ENCODE measurements around the gene FOXI3.
"Not testable (repeated sequence)": the region's sequence is repeated elsewhere in the genome, so short reads cannot be mapped to it uniquely, and the experiment has no call there.

The FOXI3 gene

DNA sequence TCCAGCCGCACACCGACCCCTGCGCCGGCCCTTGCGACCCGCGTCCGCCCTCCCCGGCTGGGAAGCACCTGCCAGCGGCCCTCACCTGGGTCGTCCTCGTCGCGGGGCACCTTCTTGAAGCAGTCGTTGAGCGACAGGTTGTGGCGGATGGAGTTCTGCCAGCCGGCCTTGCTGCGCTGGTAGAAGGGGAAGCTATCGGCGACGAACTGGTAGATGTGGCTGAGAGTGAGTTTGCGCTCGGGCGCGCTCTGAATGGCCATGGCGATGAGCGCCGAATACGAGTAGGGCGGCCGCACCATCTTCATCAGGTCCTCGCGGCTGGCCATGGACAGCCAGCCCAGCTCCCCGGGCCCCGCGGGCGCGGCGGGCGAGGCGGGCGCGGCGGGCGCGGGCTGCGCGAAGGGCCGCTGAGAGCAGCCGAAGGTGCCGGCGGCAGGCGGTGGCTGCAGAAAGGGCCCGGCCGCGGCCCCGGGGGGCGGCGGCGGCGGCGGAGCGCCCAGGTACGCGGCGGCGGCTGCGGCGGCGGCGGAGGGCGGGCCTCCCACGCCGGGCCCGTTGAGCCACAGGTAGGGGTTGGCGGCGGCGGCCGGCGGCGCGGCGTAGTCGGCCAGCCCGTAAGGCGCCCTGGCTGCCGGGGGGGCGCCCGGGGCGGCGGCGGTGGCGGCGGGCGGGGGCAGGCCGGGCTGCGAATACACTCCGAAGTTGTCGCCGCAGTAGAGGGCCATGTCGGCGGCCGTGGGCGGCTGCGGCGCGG is 505 bp downstream of the FOXI3 start:
- Mint-ChIP-seq H3K27ac (no peak overlapping the region), H3K9me3 (no peaks in the 10 kb centered on the region), H3K4me1 (no peaks in the 10 kb centered on the region), H3K4me3 (peak overlapping the region; percentile 58), H3K36me3 (no peaks in the 10 kb centered on the region)
- DNase-seq (ENCODE audit: low spot score in 2 of 2) = peak in 1 of 2 donors; percentile 53
- ATAC-seq = peak; percentile 50

GRCh38 chr2:88450925-88451810 is 1.3 kb downstream of the FOXI3 start:
- Mint-ChIP-seq H3K36me3 (no peaks in the 10 kb centered on the region), H3K4me3 (peak overlapping the region; percentile 58), H3K27ac (no peak overlapping the region), H3K4me1 (no peaks in the 10 kb centered on the region), H3K9me3 (no peaks in the 10 kb centered on the region)
- DNase-seq (ENCODE audit: low spot score in 2 of 2) = no peak
- no peak for ATAC-seq

DNA sequence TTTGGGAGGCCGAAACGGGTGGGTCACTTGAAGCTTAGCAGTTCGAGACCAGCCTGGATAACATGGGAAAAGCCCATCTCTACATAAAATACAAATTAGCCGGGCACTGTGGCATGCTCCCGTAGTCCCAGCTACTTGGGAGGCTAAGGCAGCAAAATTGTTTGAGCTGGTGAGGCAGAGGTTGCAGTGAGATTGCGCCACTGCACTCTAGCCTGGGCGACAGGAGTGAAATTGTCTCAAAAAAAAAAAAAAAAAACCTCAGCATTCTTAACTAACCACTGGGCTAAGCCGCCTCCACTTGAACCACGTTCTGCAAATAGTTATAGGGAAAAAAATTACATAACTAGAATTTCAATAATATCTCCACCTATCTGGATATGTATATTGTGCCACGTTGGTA is 2.3 kb downstream of the FOXI3 start:
- ATAC-seq = no peak

GRCh38 chr2:88448248-88448647 is 4.2 kb downstream of the FOXI3 start:
- no peak overlapping the region for H3K27ac Mint-ChIP-seq
- no peaks in the 10 kb centered on the region for H3K9me3 Mint-ChIP-seq
- DNase-seq (ENCODE audit: low spot score in 2 of 2) = no peak
- H3K36me3 Mint-ChIP-seq = no peaks in the 10 kb centered on the region
- no peaks in the 10 kb centered on the region for H3K4me1 Mint-ChIP-seq
- no peak overlapping the region for H3K4me3 Mint-ChIP-seq
- ATAC-seq = no peak

More for the DNA sequence above, 2.3 kb downstream of the FOXI3 start:
- Mint-ChIP-seq H3K27ac (no peak overlapping the region), H3K9me3 (no peaks in the 10 kb centered on the region), H3K4me1 (no peaks in the 10 kb centered on the region), H3K36me3 (no peaks in the 10 kb centered on the region), H3K4me3 (no peak overlapping the region)
- DNase-seq (ENCODE audit: low spot score in 2 of 2) = no peak

- Mint-ChIP-seq H3K9me3 (no peaks in the 10 kb centered on the region), H3K4me1 (no peaks in the 10 kb centered on the region), H3K4me3 (no peak overlapping the region), H3K36me3 (no peaks in the 10 kb centered on the region), H3K27ac (no peak overlapping the region)
- no peak for ATAC-seq
- DNase-seq (ENCODE audit: low spot score in 2 of 2) = no peak
Observed at GRCh38 chr2:88443353-88443938, 9.0 kb downstream of the FOXI3 start.

GRCh38 chr2:88442473-88442872 is 10.0 kb downstream of the FOXI3 start:
- Mint-ChIP-seq H3K36me3 (no peaks in the 10 kb centered on the region), H3K9me3 (no peaks in the 10 kb centered on the region), H3K4me1 (no peaks in the 10 kb centered on the region), H3K27ac (no peak overlapping the region), H3K4me3 (no peak overlapping the region)
- DNase-seq (ENCODE audit: low spot score in 2 of 2) (no peak), ATAC-seq (peak; percentile 16)

DNA sequence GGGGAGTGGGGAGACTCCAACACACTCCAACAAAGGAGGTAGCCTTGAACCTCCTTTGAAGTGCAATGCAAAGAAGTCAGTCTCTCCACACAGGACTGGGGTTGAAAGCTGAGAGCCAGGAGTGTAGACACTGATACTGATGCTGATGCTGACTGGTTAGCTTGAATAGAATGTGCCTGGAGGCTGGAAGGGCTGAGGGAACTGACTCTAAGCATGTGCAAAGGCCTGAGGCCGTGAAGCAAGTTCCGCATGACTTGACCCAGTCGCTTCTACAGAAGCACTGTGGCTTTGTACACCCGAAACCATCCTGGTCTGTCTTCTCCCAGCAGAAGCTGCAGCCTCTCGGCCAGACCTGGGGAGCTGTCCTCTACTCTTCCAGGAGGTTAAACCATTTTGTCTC is 10.4 kb downstream of the FOXI3 start:
- DNase-seq (ENCODE audit: low spot score in 2 of 2) (no peak), ATAC-seq (no peak)
- no peaks in the 10 kb centered on the region for H3K36me3 Mint-ChIP-seq
- no peaks in the 10 kb centered on the region for H3K9me3 Mint-ChIP-seq
- no peak overlapping the region for H3K27ac Mint-ChIP-seq
- H3K4me3 Mint-ChIP-seq = no peak overlapping the region
- H3K4me1 Mint-ChIP-seq = no peaks in the 10 kb centered on the region

DNA sequence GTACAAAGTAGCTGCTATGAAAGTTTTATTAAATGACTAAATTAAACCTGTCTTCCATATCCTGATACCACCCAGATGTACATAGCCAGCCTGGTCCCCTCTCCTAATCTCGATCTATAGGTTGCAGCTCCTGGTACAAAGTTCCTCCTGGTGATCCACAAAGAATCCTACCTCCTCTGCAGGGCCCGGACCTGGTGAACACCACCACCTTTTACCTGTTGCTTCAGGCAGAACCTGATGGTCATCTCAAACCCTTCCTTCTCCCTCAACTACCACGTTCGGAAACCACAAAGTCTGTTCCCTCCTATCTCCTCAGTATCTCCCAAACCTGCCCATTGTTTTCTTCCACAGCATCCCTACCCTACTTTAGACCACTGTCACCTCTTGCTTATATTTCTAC is 15.5 kb downstream of the FOXI3 start:
- no peaks in the 10 kb centered on the region for H3K36me3 Mint-ChIP-seq
- ATAC-seq (no peak), DNase-seq (ENCODE audit: low spot score in 2 of 2) (no peak)
- no peak overlapping the region for H3K4me3 Mint-ChIP-seq
- no peak overlapping the region for H3K27ac Mint-ChIP-seq
- peaks cover 2% of the 10 kb centered on the region for H3K9me3 Mint-ChIP-seq
- no peaks in the 10 kb centered on the region for H3K4me1 Mint-ChIP-seq

- DNase-seq (ENCODE audit: low spot score in 2 of 2) (no peak), ATAC-seq (no peak)
- Mint-ChIP-seq H3K9me3 (peaks cover 2% of the 10 kb centered on the region), H3K36me3 (no peaks in the 10 kb centered on the region), H3K4me3 (no peak overlapping the region), H3K4me1 (no peaks in the 10 kb centered on the region), H3K27ac (no peak overlapping the region)
Observed at GRCh38 chr2:88429929-88430328, 22.6 kb downstream of the FOXI3 start.

- Mint-ChIP-seq H3K4me3 (no peak overlapping the region), H3K9me3 (no peaks in the 10 kb centered on the region), H3K4me1 (no peaks in the 10 kb centered on the region), H3K27ac (no peak overlapping the region), H3K36me3 (no peaks in the 10 kb centered on the region)
- DNase-seq (ENCODE audit: low spot score in 2 of 2) (no peak), ATAC-seq (no peak)
Observed at GRCh38 chr2:88423733-88424132, 28.8 kb downstream of the FOXI3 start.

GRCh38 chr2:88419051-88419450 is 33.4 kb downstream of the FOXI3 start:
- DNase-seq (ENCODE audit: low spot score in 2 of 2); H3K9me3 Mint-ChIP-seq; H3K4me1 Mint-ChIP-seq; H3K27ac Mint-ChIP-seq; H3K4me3 Mint-ChIP-seq; H3K36me3 Mint-ChIP-seq; ATAC-seq: not testable (repeated sequence)

GRCh38 chr2:88416016-88416663 is 36.4 kb downstream of the FOXI3 start:
- ATAC-seq (no peak), DNase-seq (ENCODE audit: low spot score in 2 of 2) (no peak)
- no peaks in the 10 kb centered on the region for H3K4me1 Mint-ChIP-seq
- H3K9me3 Mint-ChIP-seq = no peaks in the 10 kb centered on the region
- no peaks in the 10 kb centered on the region for H3K36me3 Mint-ChIP-seq
- no peak overlapping the region for H3K27ac Mint-ChIP-seq
- no peak overlapping the region for H3K4me3 Mint-ChIP-seq

DNA sequence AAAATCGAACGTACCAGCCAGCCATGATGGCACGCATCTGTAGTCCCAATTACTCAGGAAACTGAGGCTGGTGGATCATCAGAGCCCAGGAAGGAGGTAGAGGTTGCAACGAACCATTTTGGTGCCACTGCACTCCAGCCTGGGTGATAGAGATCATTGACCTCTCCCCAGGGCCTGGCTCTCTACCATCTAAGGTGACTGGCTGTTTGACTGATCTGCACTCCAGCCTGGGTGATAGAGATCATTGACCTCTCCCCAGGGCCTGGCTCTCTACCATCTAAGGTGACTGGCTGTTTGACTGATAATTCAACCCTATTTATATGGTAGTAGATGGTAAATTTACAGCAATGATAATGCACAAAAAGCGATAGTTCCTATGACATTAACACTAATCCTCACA is 43.6 kb downstream of the FOXI3 start:
- not testable (repeated sequence) for H3K9me3 Mint-ChIP-seq, H3K4me1 Mint-ChIP-seq
- ATAC-seq = peak; percentile 11

DNA sequence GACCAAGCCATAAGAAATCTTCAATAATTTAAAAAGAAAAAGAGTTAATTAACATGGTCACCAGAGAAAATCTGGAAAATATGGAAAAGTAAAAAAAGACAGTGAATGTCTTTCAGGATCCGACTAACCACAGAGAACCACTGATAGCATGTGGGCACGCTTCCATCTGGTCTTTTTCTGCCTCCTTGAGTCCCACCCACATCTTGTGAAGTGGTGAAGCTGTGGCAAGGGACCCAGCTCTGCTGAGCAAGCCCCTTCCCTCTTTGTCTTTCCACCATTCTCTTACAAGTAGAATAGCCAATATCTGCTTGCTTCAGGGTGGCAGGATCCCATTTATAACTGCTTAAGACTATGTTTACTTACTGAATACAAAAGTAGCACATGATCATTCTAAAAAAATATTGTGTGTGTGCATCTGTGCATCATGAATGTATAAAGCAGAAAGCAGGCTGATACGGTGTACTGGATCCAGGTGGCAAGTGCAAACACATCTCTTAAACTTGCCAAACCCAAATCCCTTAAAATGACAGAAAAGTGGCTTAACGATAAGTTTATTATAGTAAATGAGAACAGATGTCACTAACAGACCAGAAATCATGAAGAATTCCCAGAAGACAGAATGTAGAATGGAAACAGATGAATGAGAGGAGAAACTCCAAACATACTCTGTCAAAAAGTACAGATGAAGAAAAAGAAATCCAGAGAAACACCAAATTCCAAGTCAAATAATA is 52.3 kb downstream of the FOXI3 start:
- no peaks in the 10 kb centered on the region for H3K4me1 Mint-ChIP-seq
- H3K36me3 Mint-ChIP-seq = peaks cover 6% of the 10 kb centered on the region
- ATAC-seq (no peak), DNase-seq (ENCODE audit: low spot score in 2 of 2) (no peak)
- H3K27ac Mint-ChIP-seq = no peak overlapping the region
- H3K9me3 Mint-ChIP-seq = no peaks in the 10 kb centered on the region
- no peak overlapping the region for H3K4me3 Mint-ChIP-seq

More for the DNA sequence above, 43.6 kb downstream of the FOXI3 start:
- H3K4me3 Mint-ChIP-seq; H3K27ac Mint-ChIP-seq; H3K36me3 Mint-ChIP-seq; DNase-seq (ENCODE audit: low spot score in 2 of 2): not testable (repeated sequence)

GRCh38 chr2:88398180-88398579 is 54.3 kb downstream of the FOXI3 start:
- H3K4me1 Mint-ChIP-seq = no peaks in the 10 kb centered on the region
- DNase-seq (ENCODE audit: low spot score in 2 of 2) (no peak), ATAC-seq (no peak)
- no peaks in the 10 kb centered on the region for H3K36me3 Mint-ChIP-seq
- H3K27ac Mint-ChIP-seq = no peak overlapping the region
- H3K4me3 Mint-ChIP-seq = no peak overlapping the region
- H3K9me3 Mint-ChIP-seq = no peaks in the 10 kb centered on the region

Data from stimulated activated effector memory CD8-positive, alpha-beta T cell treated with anti-CD3 and anti-CD28 coated beads, Interleukin-12 subunit alpha, Interleukin-12 subunit beta, amount 100 ng/mL, for 72 hours (primary cell).